Choroid plexus epithelial cell (primary cell): Measurements from ENCODE around the gene CIAO3.

Experiments used
- DNase-seq: peaks from one replicate; pipeline ENCODE4 v3.0.0-alpha.2; 2010; ENCODE audit warnings: low read depth
- H3K4me3 ChIP-seq: 2 replicates; pipeline ENCODE4 v1.5.1; 2011; ENCODE audit warnings: low read depth, mild to moderate bottlenecking, control low read depth, low read length, moderate library complexity
- CTCF ChIP-seq: conservative IDR thresholded peaks from 2 replicates; pipeline ENCODE4 v1.5.1; 2011; ENCODE audit warnings: low read depth, mild to moderate bottlenecking, control low read depth, inconsistent platforms, low read length, moderate library complexity

CIAO3 gene

GRCh38 chr16:768428-768827 lies 27.6 kb upstream of the CIAO3 start:
- DNase-seq: no peak
- H3K4me3 ChIP-seq: no peak overlapping the region
- no peak for TF ChIP-seq CTCF

- TF ChIP-seq CTCF: no peak
- no peak overlapping the region for H3K4me3 ChIP-seq
- DNase-seq: no peak
Observed at GRCh38 chr16:767743-768235, 27.0 kb upstream of the CIAO3 start.

- no peak for DNase-seq
- TF ChIP-seq CTCF: no peak
- no peak overlapping the region for H3K4me3 ChIP-seq
Observed at GRCh38 chr16:766820-767640, 26.2 kb upstream of the CIAO3 start.

- H3K4me3 ChIP-seq: no peak overlapping the region
- no peak for TF ChIP-seq CTCF
- no peak for DNase-seq
Observed at GRCh38 chr16:766008-766819, 25.4 kb upstream of the CIAO3 start.

- TF ChIP-seq CTCF: no peak
- DNase-seq: no peak
- H3K4me3 ChIP-seq: no peak overlapping the region
Observed at GRCh38 chr16:765488-765865, 24.7 kb upstream of the CIAO3 start.

GRCh38 chr16:764848-765487 lies 24.2 kb upstream of the CIAO3 start:
- no peak for TF ChIP-seq CTCF
- H3K4me3 ChIP-seq: no peak overlapping the region
- DNase-seq: no peak
